T47D (cell line): ENCODE measurements around the gene CGREF1.
A peak's percentile ranks its signal among the peaks of the same experiment; 100 is the strongest.

Source experiments
- DNase-seq, 2 experiments: peaks; one replicate each; pipeline versions ENCODE4 v3.0.0 to v3.0.0-alpha.2; 2011 to 2012; ENCODE audit warnings: low read depth in 1 of 2, low spot score in 1 of 2
- JUND ChIP-seq: IDR thresholded peaks from 2 replicates; pipeline ENCODE4 v1.6.1; 2012; ENCODE audit warnings: low read depth
- in situ Hi-C: cut with HindIII; loops from 2 replicates; pipeline ENCODE4 v1.10.0; 2016; ENCODE audit warnings: low sequenced_read_pairs, low pct_unique_long_range_greater_than_20kb

CGREF1 gene

DNA sequence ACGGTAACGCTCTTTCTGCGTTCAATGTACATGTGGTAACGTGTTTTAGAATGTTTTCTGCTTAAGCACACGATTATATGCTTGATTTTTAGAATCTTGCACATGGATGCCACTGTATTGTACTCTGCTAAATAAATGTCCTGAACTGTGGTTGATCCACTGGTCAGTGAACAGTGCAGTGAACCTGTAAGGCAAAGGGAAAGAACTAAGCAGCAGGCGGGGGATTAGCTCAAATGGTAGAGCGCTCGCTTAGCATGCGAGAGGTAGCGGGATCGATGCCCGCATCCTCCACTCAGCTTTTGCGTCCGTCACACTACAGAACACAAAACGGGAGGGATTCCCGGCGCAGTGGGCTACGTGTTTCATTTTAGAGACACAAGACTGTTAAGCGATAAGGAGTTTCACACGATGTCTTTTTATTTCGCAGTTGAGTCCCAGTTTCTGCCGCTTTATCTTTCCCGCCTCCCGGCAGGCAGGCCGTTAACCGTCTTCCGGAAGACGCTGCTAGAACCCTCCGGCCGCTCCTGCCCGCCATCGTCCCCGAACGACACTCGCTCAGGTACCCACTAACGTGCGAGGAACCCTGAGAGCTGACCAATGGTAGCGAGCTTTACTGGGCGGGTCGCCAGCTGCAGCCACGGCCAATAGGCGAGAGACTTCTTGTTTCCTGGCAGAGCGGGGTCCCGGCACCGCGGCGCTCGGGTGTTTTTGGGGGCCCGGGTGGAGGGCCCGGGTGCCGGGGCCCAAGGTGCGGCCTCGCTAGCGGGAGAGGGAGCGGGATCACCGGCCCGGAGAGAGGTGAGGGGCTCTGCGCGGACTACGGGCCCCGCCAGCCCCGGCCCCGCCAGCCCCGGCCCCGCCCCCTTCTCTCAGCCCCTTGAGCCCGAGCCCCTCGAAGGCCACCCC is 67.7 kb downstream of the CGREF1 start, which contains the start of gene AGBL5:
AGBL5 (plus strand) TSS at position 673 of the 906 bp plus-strand sequence. CDS start 1,291 bp downstream, outside the sequence.
- DNase-seq, result peak; percentile 92 to 98
- no peak for TF ChIP-seq JUND
- in situ Hi-C loops, result no loop called here
